Breast epithelium (tissue), 4 donors: ENCODE data around the gene SRRM4. TPM values are rescaled to one million over a fixed set of nuclear protein-coding genes. Genes with fewer than 3 reads are reported as not detected.
A peak's percentile ranks its signal among the peaks of the same experiment; 100 is the strongest.

Experiments
- DNase-seq, 2 donors: peaks; one replicate each; pipeline ENCODE4 v3.0.0-alpha.2; 2019; ENCODE audit warnings: low spot score in 2 of 2
- H3K27ac ChIP-seq, 2 donors: fragments of 200-600 bp; sonication (generic) in 1 of 2; one replicate each; pipeline ENCODE4 v1.5.1; 2016 to 2019; ENCODE audit warnings: mild to moderate bottlenecking in 1 of 2
- H3K27me3 ChIP-seq, 2 donors: fragments of 200-600 bp; sonication (generic) in 1 of 2; one replicate each; pipeline versions ENCODE4 v1.5.1 to v1.6.0; 2017 to 2019; ENCODE audit warnings: control low read depth in 1 of 2, mild to moderate bottlenecking in 1 of 2
- H3K36me3 ChIP-seq: fragments of 200-600 bp; one replicate; pipeline ENCODE4 v1.5.1; 2019
- H3K4me1 ChIP-seq, 2 donors: fragments of 200-600 bp; sonication (generic); one replicate each; pipeline ENCODE4 v1.5.1; 2016 to 2019; ENCODE audit warnings: control low read depth in 1 of 2
- H3K4me3 ChIP-seq, 3 donors: fragments of 200-600 bp; sonication (generic); 1 replicate in 2 of 3; 2 replicates in 1 of 3; pipeline ENCODE4 v1.5.1; 2016 to 2019; ENCODE audit warnings: mild to moderate bottlenecking in 3 of 3, moderate library complexity in 2 of 3
- H3K9me3 ChIP-seq, 2 donors: fragments of 200-600 bp; sonication (generic) in 1 of 2; one replicate each; pipeline ENCODE4 v1.5.1; 2016 to 2019; ENCODE audit warnings: control low read depth in 1 of 2
- POLR2A ChIP-seq: fragments of 450-650 bp; IDR thresholded peaks from one replicate; pipeline ENCODE4 v1.6.1; 2016; ENCODE audit warnings: antibody characterized with exemption, mild to moderate bottlenecking, moderate library complexity
- POLR2AphosphoS5 ChIP-seq, 3 donors: sonication (generic); formaldehyde crosslinking; IDR thresholded peaks; one replicate each; pipeline ENCODE4 v1.6.1; 2017; ENCODE audit warnings: antibody characterized with exemption in 3 of 3
- intact Hi-C: fragments of 100-400 bp; cut with DNase I; formaldehyde crosslinking; loops from one replicate; pipeline ENCODE4 v1.15.1; 2023; ENCODE audit warnings: low total_unique reads
- total RNA-seq, 3 donors: library from RNA; depleted of rRNA; stranded (reverse); fragments of >200 nt; gene quantifications; one replicate each; pipeline ENCODE4 v1.1.0, GENCODE V29; 2016
- TF ChIP-seq, protein P1 (sequence below), 3 donors: fragments of 450-650 bp; IDR thresholded peaks; one replicate each; pipeline ENCODE4 v1.5.1; 2016 to 2017; ENCODE audit warnings: antibody characterized with exemption in 3 of 3, mild to moderate bottlenecking in 3 of 3, moderate library complexity in 3 of 3

Gene SRRM4
- total RNA-seq, 3 donors from 2014 or later, result not detected

GRCh38 chr12:119180380-119181040, 199.2 kb downstream of the SRRM4 start:
- DNase-seq, result no peak
- peak overlapping the region; percentile 40 to 68 (median 60) for H3K4me3 ChIP-seq
- intact Hi-C loops, result no loop called here
- peak overlapping the region; percentile 58 to 89 for H3K27ac ChIP-seq
- H3K9me3 ChIP-seq, result no peaks in the 10 kb centered on the region
- H3K27me3 ChIP-seq, result no peaks in the 10 kb centered on the region
- no peak for TF ChIP-seq POLR2A
- peak in 1 of 3 donors; percentile 46 for TF ChIP-seq POLR2AphosphoS5 (IDR thresholded peaks at IDR 0.05)
- no peaks in the 10 kb centered on the region for H3K36me3 ChIP-seq
- peaks cover 4 to 8% of the 10 kb centered on the region in 2 donors for H3K4me1 ChIP-seq

- Histone ChIP-seq H3K27me3 (no peaks in the 10 kb centered on the region), H3K9me3 (no peaks in the 10 kb centered on the region), H3K36me3 (no peaks in the 10 kb centered on the region), H3K4me1 (peaks cover 4 to 8% of the 10 kb centered on the region in 2 donors), H3K4me3 (peak overlapping the region in 2 of 3 donors; percentile 60 to 68), H3K27ac (peak overlapping the region in 1 of 2 donors; percentile 89)
- DNase-seq, result no peak
- TF ChIP-seq, protein P1, sequence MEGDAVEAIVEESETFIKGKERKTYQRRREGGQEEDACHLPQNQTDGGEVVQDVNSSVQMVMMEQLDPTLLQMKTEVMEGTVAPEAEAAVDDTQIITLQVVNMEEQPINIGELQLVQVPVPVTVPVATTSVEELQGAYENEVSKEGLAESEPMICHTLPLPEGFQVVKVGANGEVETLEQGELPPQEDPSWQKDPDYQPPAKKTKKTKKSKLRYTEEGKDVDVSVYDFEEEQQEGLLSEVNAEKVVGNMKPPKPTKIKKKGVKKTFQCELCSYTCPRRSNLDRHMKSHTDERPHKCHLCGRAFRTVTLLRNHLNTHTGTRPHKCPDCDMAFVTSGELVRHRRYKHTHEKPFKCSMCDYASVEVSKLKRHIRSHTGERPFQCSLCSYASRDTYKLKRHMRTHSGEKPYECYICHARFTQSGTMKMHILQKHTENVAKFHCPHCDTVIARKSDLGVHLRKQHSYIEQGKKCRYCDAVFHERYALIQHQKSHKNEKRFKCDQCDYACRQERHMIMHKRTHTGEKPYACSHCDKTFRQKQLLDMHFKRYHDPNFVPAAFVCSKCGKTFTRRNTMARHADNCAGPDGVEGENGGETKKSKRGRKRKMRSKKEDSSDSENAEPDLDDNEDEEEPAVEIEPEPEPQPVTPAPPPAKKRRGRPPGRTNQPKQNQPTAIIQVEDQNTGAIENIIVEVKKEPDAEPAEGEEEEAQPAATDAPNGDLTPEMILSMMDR (IDR thresholded peaks at IDR 0.05), result no peak
- no peak for TF ChIP-seq POLR2AphosphoS5 (IDR thresholded peaks at IDR 0.05)
- no peak for TF ChIP-seq POLR2A
- intact Hi-C loops, result no loop called here
These were observed 199.9 kb downstream of the SRRM4 start for GRCh38 chr12:119181202-119181601.

- Histone ChIP-seq H3K27ac (no peak overlapping the region), H3K36me3 (no peaks in the 10 kb centered on the region), H3K4me1 (peaks cover 4 to 8% of the 10 kb centered on the region in 2 donors), H3K9me3 (no peaks in the 10 kb centered on the region), H3K4me3 (peak overlapping the region in 2 of 3 donors; percentile 60 to 68), H3K27me3 (no peaks in the 10 kb centered on the region)
- DNase-seq, result no peak
- TF ChIP-seq POLR2A (no peak), POLR2AphosphoS5 (IDR thresholded peaks at IDR 0.05) (no peak)
- TF ChIP-seq, protein P1 (IDR thresholded peaks at IDR 0.05), result no peak
- intact Hi-C loops, result no loop called here
These were observed 200.6 kb downstream of the SRRM4 start for GRCh38 chr12:119181944-119182343.

GRCh38 chr12:119182701-119183493, 201.6 kb downstream of the SRRM4 start:
- Histone ChIP-seq H3K4me1 (peaks cover 4 to 8% of the 10 kb centered on the region in 2 donors), H3K27me3 (no peaks in the 10 kb centered on the region), H3K9me3 (no peaks in the 10 kb centered on the region), H3K27ac (peak overlapping the region in 1 of 2 donors; percentile 53), H3K36me3 (no peaks in the 10 kb centered on the region), H3K4me3 (peak overlapping the region in 1 of 3 donors; percentile 5)
- no peak for DNase-seq
- intact Hi-C loops, result no loop called here
- TF ChIP-seq, protein P1 (IDR thresholded peaks at IDR 0.05), result no peak
- no peak for TF ChIP-seq POLR2A
- no peak for TF ChIP-seq POLR2AphosphoS5 (IDR thresholded peaks at IDR 0.05)

DNA sequence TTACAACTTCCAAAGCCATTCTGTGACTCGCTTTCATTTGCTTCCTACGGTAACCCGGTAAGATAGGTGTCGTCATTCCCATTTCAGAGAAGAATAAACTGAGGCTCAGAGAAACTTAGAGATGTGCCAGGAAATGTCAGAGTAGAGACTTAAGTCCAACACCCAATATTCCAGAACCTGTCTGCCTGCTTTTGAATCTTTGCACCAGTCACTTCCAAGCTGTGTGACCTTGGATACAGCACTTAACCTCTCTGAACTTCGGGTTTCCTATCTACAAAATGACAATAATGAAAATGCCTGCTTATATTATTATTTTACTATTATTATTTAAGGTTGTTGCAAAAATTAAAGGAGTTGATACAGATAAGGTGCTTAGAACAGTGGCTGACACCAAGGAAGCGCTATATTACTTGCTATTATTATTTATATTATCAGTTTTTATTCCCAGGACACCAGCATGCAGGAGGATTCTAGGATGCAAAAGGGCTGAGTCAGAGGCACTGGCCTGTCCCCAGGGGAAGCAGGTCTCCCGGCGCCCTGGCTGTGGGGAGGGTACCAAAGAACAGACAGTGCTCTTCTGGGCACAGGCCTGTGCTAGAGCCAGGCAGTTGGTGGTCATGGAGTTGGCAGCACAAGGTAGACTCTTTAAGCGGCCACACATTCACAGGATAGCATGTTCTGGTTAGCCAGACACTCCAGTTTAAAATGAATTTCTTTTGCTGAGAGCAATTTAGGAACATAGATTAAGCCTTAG, 202.8 kb downstream of the SRRM4 start:
- no peak for DNase-seq
- H3K27ac ChIP-seq, result no peak overlapping the region
- TF ChIP-seq, protein P1 (IDR thresholded peaks at IDR 0.05), result no peak
- no peak for TF ChIP-seq POLR2A
- no peak for TF ChIP-seq POLR2AphosphoS5 (IDR thresholded peaks at IDR 0.05)
- H3K27me3 ChIP-seq, result no peaks in the 10 kb centered on the region
- H3K9me3 ChIP-seq, result no peaks in the 10 kb centered on the region
- no peak overlapping the region for H3K4me3 ChIP-seq
- intact Hi-C loops, result no loop called here
- H3K36me3 ChIP-seq, result no peaks in the 10 kb centered on the region
- peaks cover 4 to 5% of the 10 kb centered on the region in 2 donors for H3K4me1 ChIP-seq
